ENCODE results near the gene SLC8A1. TPM values are rescaled to one million over a fixed set of nuclear protein-coding genes. Genes with fewer than 3 reads are reported as not detected.

SLC8A1 gene
- total RNA-seq, 6 donors from 2014 or later: 21.8 to 58.6 (median 25.3) TPM

- ATAC-seq (ENCODE audit: low FRiP score in 2 of 2): no peak
- Histone ChIP-seq H3K27me3 (no peaks in the 10 kb centered on the region), H3K9me3 (no peaks in the 10 kb centered on the region), H3K4me3 (no peak overlapping the region), H3K36me3 (no peaks in the 10 kb centered on the region), H3K4me1 (no peaks in the 10 kb centered on the region), H3K27ac (no peak overlapping the region)
- TF ChIP-seq POLR2AphosphoS5 (IDR thresholded peaks at IDR 0.05) (no peak), EP300 (IDR thresholded peaks at IDR 0.05) (no peak), CTCF (IDR thresholded peaks at IDR 0.05) (no peak), POLR2A (IDR thresholded peaks at IDR 0.05) (no peak)
- DNase-seq: no peak
- WGBS, 2 donors: 68% methylated on average over 3 of the region's 3 CpGs
These were observed 221.0 kb downstream of the SLC8A1 start for GRCh38 chr2:40230707-40231432.

GRCh38 chr2:40230186-40230585, 221.7 kb downstream of the SLC8A1 start:
- H3K9me3 ChIP-seq: no peaks in the 10 kb centered on the region
- H3K27ac ChIP-seq: no peak overlapping the region
- ATAC-seq (ENCODE audit: low FRiP score in 2 of 2) (no peak), DNase-seq (no peak)
- TF ChIP-seq CTCF (IDR thresholded peaks at IDR 0.05): no peak
- no peak for TF ChIP-seq POLR2AphosphoS5 (IDR thresholded peaks at IDR 0.05)
- no peak for TF ChIP-seq EP300 (IDR thresholded peaks at IDR 0.05)
- TF ChIP-seq POLR2A (IDR thresholded peaks at IDR 0.05): no peak
- H3K36me3 ChIP-seq: no peaks in the 10 kb centered on the region
- 90 to 98% methylated on average over 1 of the region's 1 CpG for WGBS, 2 donors
- H3K27me3 ChIP-seq: no peaks in the 10 kb centered on the region
- H3K4me3 ChIP-seq: no peak overlapping the region
- no peaks in the 10 kb centered on the region for H3K4me1 ChIP-seq

- Histone ChIP-seq H3K27me3 (no peaks in the 10 kb centered on the region), H3K9me3 (no peaks in the 10 kb centered on the region), H3K4me1 (no peaks in the 10 kb centered on the region), H3K27ac (no peak overlapping the region), H3K4me3 (no peak overlapping the region), H3K36me3 (no peaks in the 10 kb centered on the region)
- ATAC-seq (ENCODE audit: low FRiP score in 2 of 2) (no peak), DNase-seq (no peak)
- 75 to 77% methylated on average over 3 of the region's 3 CpGs for WGBS, 2 donors
- no peak for TF ChIP-seq POLR2AphosphoS5 (IDR thresholded peaks at IDR 0.05)
- TF ChIP-seq EP300 (IDR thresholded peaks at IDR 0.05): no peak
- no peak for TF ChIP-seq CTCF (IDR thresholded peaks at IDR 0.05)
- TF ChIP-seq POLR2A (IDR thresholded peaks at IDR 0.05): no peak
These were observed 223.6 kb downstream of the SLC8A1 start for GRCh38 chr2:40228310-40228709.

GRCh38 chr2:40227210-40227609, 224.7 kb downstream of the SLC8A1 start:
- Histone ChIP-seq H3K27me3 (no peaks in the 10 kb centered on the region), H3K4me3 (no peak overlapping the region), H3K27ac (no peak overlapping the region), H3K9me3 (no peaks in the 10 kb centered on the region), H3K36me3 (no peaks in the 10 kb centered on the region), H3K4me1 (no peaks in the 10 kb centered on the region)
- no peak for DNase-seq
- ATAC-seq (ENCODE audit: low FRiP score in 2 of 2): no peak
- 61 to 73% methylated on average over 4 of the region's 4 CpGs for WGBS, 2 donors
- TF ChIP-seq CTCF (IDR thresholded peaks at IDR 0.05): no peak
- TF ChIP-seq POLR2A (IDR thresholded peaks at IDR 0.05): no peak
- no peak for TF ChIP-seq POLR2AphosphoS5 (IDR thresholded peaks at IDR 0.05)
- TF ChIP-seq EP300 (IDR thresholded peaks at IDR 0.05): no peak

- H3K4me1 ChIP-seq: no peaks in the 10 kb centered on the region
- ATAC-seq (ENCODE audit: low FRiP score in 2 of 2): no peak
- H3K9me3 ChIP-seq: no peaks in the 10 kb centered on the region
- TF ChIP-seq CTCF (IDR thresholded peaks at IDR 0.05): no peak
- no peak for TF ChIP-seq POLR2A (IDR thresholded peaks at IDR 0.05)
- no peak for TF ChIP-seq POLR2AphosphoS5 (IDR thresholded peaks at IDR 0.05)
- no peak for TF ChIP-seq EP300 (IDR thresholded peaks at IDR 0.05)
- H3K36me3 ChIP-seq: no peaks in the 10 kb centered on the region
- H3K27me3 ChIP-seq: no peaks in the 10 kb centered on the region
- DNase-seq: no peak
- no peak overlapping the region for H3K4me3 ChIP-seq
- H3K27ac ChIP-seq: no peak overlapping the region
These were observed 225.3 kb downstream of the SLC8A1 start for GRCh38 chr2:40226637-40227036.

Measured in upper lobe of left lung (tissue), 6 donors.